ENCODE measurements around the gene MBP.

The MBP gene

GRCh38 chr18:77114415-77115191 is 18.0 kb downstream of the MBP start:
- no peak for DNase-seq (ENCODE audit: low spot score)

- no peak for DNase-seq (ENCODE audit: low spot score)
Observed at GRCh38 chr18:77114152-77114414, 18.5 kb downstream of the MBP start.

GRCh38 chr18:77113361-77114151 is 19.0 kb downstream of the MBP start:
- DNase-seq (ENCODE audit: low spot score): no peak

- DNase-seq (ENCODE audit: low spot score): no peak
Observed at GRCh38 chr18:77112747-77113092, 19.9 kb downstream of the MBP start.

GRCh38 chr18:77111951-77112746 is 20.4 kb downstream of the MBP start:
- no peak for DNase-seq (ENCODE audit: low spot score)

GRCh38 chr18:77111449-77111848 is 21.1 kb downstream of the MBP start:
- no peak for DNase-seq (ENCODE audit: low spot score)

- DNase-seq (ENCODE audit: low spot score): no peak
Observed at GRCh38 chr18:77110936-77111335, 21.6 kb downstream of the MBP start.

GRCh38 chr18:77110400-77110799 is 22.2 kb downstream of the MBP start:
- DNase-seq (ENCODE audit: low spot score): no peak

GRCh38 chr18:77109648-77110019 is 22.9 kb downstream of the MBP start:
- DNase-seq (ENCODE audit: low spot score): no peak

GRCh38 chr18:77108821-77109647 is 23.5 kb downstream of the MBP start:
- DNase-seq (ENCODE audit: low spot score): no peak

GRCh38 chr18:77108001-77108692 is 24.4 kb downstream of the MBP start:
- DNase-seq (ENCODE audit: low spot score): no peak

- DNase-seq (ENCODE audit: low spot score): no peak
Observed at GRCh38 chr18:77107292-77107691, 25.3 kb downstream of the MBP start.

GRCh38 chr18:77106331-77106730 is 26.3 kb downstream of the MBP start:
- no peak for DNase-seq (ENCODE audit: low spot score)

- DNase-seq (ENCODE audit: low spot score): no peak
Observed at GRCh38 chr18:77105680-77106079, 26.9 kb downstream of the MBP start.

GRCh38 chr18:77105028-77105427 is 27.6 kb downstream of the MBP start:
- no peak for DNase-seq (ENCODE audit: low spot score)

GRCh38 chr18:77103991-77104531 is 28.5 kb downstream of the MBP start:
- DNase-seq (ENCODE audit: low spot score): no peak

- DNase-seq (ENCODE audit: low spot score): no peak
Observed at GRCh38 chr18:77103187-77103850, 29.3 kb downstream of the MBP start.

- peak; percentile 58 for DNase-seq (ENCODE audit: low spot score)
Observed at GRCh38 chr18:77102259-77103040, 30.1 kb downstream of the MBP start.

GRCh38 chr18:77101410-77102258 is 30.9 kb downstream of the MBP start:
- DNase-seq (ENCODE audit: low spot score): peak; percentile 94

All from RKO (cell line).